GM12878 (cell line): Measurements from ENCODE around the gene ATXN1. TPM values are rescaled to one million over a fixed set of nuclear protein-coding genes. Genes with fewer than 3 reads are reported as not detected.

Experiments
- BMI1 ChIP-seq: fragments of 450-650 bp; IDR thresholded peaks from 2 replicates; pipeline ENCODE4 v1.6.1; 2016; ENCODE audit warnings: mild to moderate bottlenecking, moderate library complexity, borderline replicate concordance
- ETV6 ChIP-seq, 2 experiments: fragments of 450-650 bp in 1 of 2; IDR thresholded peaks in 1 of 2; conservative IDR thresholded peaks in 1 of 2; 2 replicates each; pipeline ENCODE4 v1.6.1; 2014; ENCODE audit warnings: antibody characterized with exemption in 1 of 2, borderline replicate concordance in 1 of 2, low read depth in 1 of 2, mild to moderate bottlenecking in 1 of 2, moderate library complexity in 1 of 2
- HDAC2 ChIP-seq: fragments of 200-600 bp; sonication (generic); IDR thresholded peaks from 2 replicates; pipeline ENCODE4 v1.6.1; 2017
- KDM1A ChIP-seq: fragments of 200-600 bp; sonication (generic); IDR thresholded peaks from 2 replicates; pipeline ENCODE4 v1.6.1; 2016; ENCODE audit warnings: borderline replicate concordance
- NR2C1 ChIP-seq: fragments of 450-650 bp; IDR thresholded peaks from 2 replicates; pipeline ENCODE4 v1.6.1; 2017; ENCODE audit warnings: antibody characterized with exemption, mild to moderate bottlenecking, moderate library complexity
- NR2F1 ChIP-seq: fragments of 450-650 bp; conservative IDR thresholded peaks from 2 replicates; pipeline ENCODE4 v1.6.1; 2017; ENCODE audit warnings: mild to moderate bottlenecking
- POLR2AphosphoS2 ChIP-seq: IDR thresholded peaks from 2 replicates; pipeline ENCODE4 v1.6.1; 2011; ENCODE audit warnings: low read depth, mild to moderate bottlenecking, low read length, improper control_type of control experiment, moderate library complexity
- POU2F2 ChIP-seq: IDR thresholded peaks from 3 replicates; pipeline ENCODE4 v1.6.1; 2011; ENCODE audit warnings: low read depth, mild to moderate bottlenecking, low read length, borderline replicate concordance
- RAD51 ChIP-seq: fragments of 450-650 bp; IDR thresholded peaks from 2 replicates; pipeline ENCODE4 v1.6.1; 2016; ENCODE audit warnings: moderate library complexity, mild to moderate bottlenecking, inconsistent platforms
- STAT1 ChIP-seq: fragments of 450-650 bp; conservative IDR thresholded peaks from 2 replicates; pipeline ENCODE4 v1.6.1; 2014; ENCODE audit warnings: antibody characterized with exemption, mild to moderate bottlenecking
- ZNF274 ChIP-seq: IDR thresholded peaks from one replicate; pipeline ENCODE4 v1.8.0; 2011; ENCODE audit not compliant: insufficient read length, insufficient read depth
- ZNF687 ChIP-seq: fragments of 450-650 bp; IDR thresholded peaks from 2 replicates; pipeline ENCODE4 v1.6.1; 2017; ENCODE audit warnings: mild to moderate bottlenecking, moderate library complexity
- polyA plus RNA-seq, 11 experiments: library from polyadenylated mRNA; depleted of rRNA in 4 of 11; unstranded in 6 of 11; stranded (reverse) in 5 of 11; fragments of >200 nt; fragmentation: Nextera tagmentation in 4 of 11; fragmentation: Illumina TruSeq in 1 of 11; extraction: Ambion mirVana in 4 of 11; extraction: Trizol in 1 of 11; gene quantifications; 1 replicate in 1 of 11; 2 replicates in 10 of 11; pipeline versions ENCODE4 v1.2.1 to v1.2.3, GENCODE V29; 2011 to 2016; ENCODE audit warnings: inconsistent platforms in 2 of 11, missing spikeins in 2 of 11, low read depth in 1 of 11
- total RNA-seq, 4 experiments: library from RNA; depleted of rRNA in 3 of 4; stranded (reverse); fragments of >200 nt in 3 of 4; fragmentation: Illumina TruSeq in 1 of 4; extraction: Trizol in 1 of 4; gene quantifications; 2 replicates each; pipeline versions ENCODE4 v1.2.1 to v1.2.3, GENCODE V29; 2013 to 2021
- TF ChIP-seq, protein P1 (sequence below): fragments of 450-650 bp; IDR thresholded peaks from 2 replicates; pipeline ENCODE4 v1.6.1; 2018; ENCODE audit warnings: mild to moderate bottlenecking, low read depth, moderate library complexity; ENCODE audit not compliant: partially characterized antibody
- TF ChIP-seq, protein P2 (sequence below): fragments of 450-650 bp; formaldehyde crosslinking; IDR thresholded peaks from 2 replicates; pipeline ENCODE4 v1.5.0; 2022; ENCODE audit warnings: mild to moderate bottlenecking, missing genetic modification characterization
- TF ChIP-seq, protein P3 (sequence below): fragments of 450-650 bp; formaldehyde crosslinking; IDR thresholded peaks from 2 replicates; pipeline ENCODE4 v1.4.0; 2022; ENCODE audit warnings: mild to moderate bottlenecking, moderate library complexity

Gene ATXN1
- total and polyA plus RNA-seq, 10 of the 15 experiments (the other 5 are each of a cell fraction or from before 2014, with no cell fraction given): 12.2 to 51.2 (median 20.5) TPM

GRCh38 chr6:16420715-16421461, 340.4 kb downstream of the ATXN1 start (continued):
- no peak; a peak in 1 of 4 replicates for TF ChIP-seq ETV6 (conservative IDR thresholded peaks at IDR 0.05 in 1 of 2, IDR thresholded peaks at IDR 0.05 in 1 of 2; ENCODE audit: borderline replicate concordance in 1 of 2, low read depth in 1 of 2)
- TF ChIP-seq NR2C1: no peak
- TF ChIP-seq ZNF274: no peak
- peak; percentile 65 for TF ChIP-seq ZNF687
- TF ChIP-seq POLR2AphosphoS2: no peak
- TF ChIP-seq STAT1: no peak; the same call in 1 of the 2 replicates
- TF ChIP-seq RAD51: peak; percentile 77
- peak; percentile 67 for TF ChIP-seq NR2F1
- TF ChIP-seq, protein P1, sequence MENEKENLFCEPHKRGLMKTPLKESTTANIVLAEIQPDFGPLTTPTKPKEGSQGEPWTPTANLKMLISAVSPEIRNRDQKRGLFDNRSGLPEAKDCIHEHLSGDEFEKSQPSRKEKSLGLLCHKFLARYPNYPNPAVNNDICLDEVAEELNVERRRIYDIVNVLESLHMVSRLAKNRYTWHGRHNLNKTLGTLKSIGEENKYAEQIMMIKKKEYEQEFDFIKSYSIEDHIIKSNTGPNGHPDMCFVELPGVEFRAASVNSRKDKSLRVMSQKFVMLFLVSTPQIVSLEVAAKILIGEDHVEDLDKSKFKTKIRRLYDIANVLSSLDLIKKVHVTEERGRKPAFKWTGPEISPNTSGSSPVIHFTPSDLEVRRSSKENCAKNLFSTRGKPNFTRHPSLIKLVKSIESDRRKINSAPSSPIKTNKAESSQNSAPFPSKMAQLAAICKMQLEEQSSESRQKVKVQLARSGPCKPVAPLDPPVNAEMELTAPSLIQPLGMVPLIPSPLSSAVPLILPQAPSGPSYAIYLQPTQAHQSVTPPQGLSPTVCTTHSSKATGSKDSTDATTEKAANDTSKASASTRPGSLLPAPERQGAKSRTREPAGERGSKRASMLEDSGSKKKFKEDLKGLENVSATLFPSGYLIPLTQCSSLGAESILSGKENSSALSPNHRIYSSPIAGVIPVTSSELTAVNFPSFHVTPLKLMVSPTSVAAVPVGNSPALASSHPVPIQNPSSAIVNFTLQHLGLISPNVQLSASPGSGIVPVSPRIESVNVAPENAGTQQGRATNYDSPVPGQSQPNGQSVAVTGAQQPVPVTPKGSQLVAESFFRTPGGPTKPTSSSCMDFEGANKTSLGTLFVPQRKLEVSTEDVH: no peak
- TF ChIP-seq POU2F2: peak; percentile 98
- no peak for TF ChIP-seq KDM1A
- no peak; the same call in none of the 2 replicates for TF ChIP-seq BMI1
- TF ChIP-seq, protein P2, sequence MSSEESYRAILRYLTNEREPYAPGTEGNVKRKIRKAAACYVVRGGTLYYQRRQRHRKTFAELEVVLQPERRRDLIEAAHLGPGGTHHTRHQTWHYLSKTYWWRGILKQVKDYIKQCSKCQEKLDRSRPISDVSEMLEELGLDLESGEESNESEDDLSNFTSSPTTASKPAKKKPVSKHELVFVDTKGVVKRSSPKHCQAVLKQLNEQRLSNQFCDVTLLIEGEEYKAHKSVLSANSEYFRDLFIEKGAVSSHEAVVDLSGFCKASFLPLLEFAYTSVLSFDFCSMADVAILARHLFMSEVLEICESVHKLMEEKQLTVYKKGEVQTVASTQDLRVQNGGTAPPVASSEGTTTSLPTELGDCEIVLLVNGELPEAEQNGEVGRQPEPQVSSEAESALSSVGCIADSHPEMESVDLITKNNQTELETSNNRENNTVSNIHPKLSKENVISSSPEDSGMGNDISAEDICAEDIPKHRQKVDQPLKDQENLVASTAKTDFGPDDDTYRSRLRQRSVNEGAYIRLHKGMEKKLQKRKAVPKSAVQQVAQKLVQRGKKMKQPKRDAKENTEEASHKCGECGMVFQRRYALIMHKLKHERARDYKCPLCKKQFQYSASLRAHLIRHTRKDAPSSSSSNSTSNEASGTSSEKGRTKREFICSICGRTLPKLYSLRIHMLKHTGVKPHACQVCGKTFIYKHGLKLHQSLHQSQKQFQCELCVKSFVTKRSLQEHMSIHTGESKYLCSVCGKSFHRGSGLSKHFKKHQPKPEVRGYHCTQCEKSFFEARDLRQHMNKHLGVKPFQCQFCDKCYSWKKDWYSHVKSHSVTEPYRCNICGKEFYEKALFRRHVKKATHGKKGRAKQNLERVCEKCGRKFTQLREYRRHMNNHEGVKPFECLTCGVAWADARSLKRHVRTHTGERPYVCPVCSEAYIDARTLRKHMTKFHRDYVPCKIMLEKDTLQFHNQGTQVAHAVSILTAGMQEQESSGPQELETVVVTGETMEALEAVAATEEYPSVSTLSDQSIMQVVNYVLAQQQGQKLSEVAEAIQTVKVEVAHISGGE: no peak
- TF ChIP-seq, protein P3, sequence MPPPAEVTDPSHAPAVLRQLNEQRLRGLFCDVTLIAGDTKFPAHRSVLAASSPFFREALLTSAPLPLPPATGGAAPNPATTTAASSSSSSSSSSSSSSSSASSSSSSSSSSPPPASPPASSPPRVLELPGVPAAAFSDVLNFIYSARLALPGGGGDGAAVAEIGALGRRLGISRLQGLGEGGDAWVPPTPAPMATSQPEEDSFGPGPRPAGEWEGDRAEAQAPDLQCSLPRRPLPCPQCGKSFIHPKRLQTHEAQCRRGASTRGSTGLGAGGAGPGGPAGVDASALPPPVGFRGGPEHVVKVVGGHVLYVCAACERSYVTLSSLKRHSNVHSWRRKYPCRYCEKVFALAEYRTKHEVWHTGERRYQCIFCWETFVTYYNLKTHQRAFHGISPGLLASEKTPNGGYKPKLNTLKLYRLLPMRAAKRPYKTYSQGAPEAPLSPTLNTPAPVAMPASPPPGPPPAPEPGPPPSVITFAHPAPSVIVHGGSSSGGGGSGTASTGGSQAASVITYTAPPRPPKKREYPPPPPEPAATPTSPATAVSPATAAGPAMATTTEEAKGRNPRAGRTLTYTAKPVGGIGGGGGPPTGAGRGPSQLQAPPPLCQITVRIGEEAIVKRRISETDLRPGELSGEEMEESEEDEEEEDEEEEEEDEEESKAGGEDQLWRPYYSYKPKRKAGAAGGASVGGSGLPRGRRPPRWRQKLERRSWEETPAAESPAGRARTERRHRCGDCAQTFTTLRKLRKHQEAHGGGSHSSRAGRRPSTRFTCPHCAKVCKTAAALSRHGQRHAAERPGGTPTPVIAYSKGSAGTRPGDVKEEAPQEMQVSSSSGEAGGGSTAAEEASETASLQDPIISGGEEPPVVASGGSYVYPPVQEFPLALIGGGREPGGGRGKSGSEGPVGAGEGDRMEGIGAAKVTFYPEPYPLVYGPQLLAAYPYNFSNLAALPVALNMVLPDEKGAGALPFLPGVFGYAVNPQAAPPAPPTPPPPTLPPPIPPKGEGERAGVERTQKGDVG (CRISPR knock-in tag): no peak
- no peak for TF ChIP-seq HDAC2
